Adrenal gland (tissue), 5 donors: ENCODE measurements around the gene UQCRH.
"Not testable (repeated sequence)": the region's sequence is repeated elsewhere in the genome, so short reads cannot be mapped to it uniquely, and the experiment has no call there.

Source experiments
- POLR2A ChIP-seq, 2 donors: fragments of 450-650 bp; IDR thresholded peaks; one replicate each; pipeline ENCODE4 v1.6.1; 2017; ENCODE audit warnings: antibody characterized with exemption in 2 of 2, mild to moderate bottlenecking in 2 of 2, moderate library complexity in 1 of 2
- TF ChIP-seq, protein P1 (sequence below), 6 experiments: fragments of 450-650 bp in 4 of 6; fragments of 200-600 bp in 2 of 6; sonication (generic) in 1 of 6; IDR thresholded peaks; 1 replicate in 5 of 6; 2 replicates in 1 of 6; pipeline versions ENCODE4 v1.5.1 to v1.8.0; 2016 to 2021; ENCODE audit warnings: antibody characterized with exemption in 6 of 6, mild to moderate bottlenecking in 2 of 6, moderate library complexity in 1 of 6
- donor health status: DM: no; HTN: no; CAD: no.

DNA sequence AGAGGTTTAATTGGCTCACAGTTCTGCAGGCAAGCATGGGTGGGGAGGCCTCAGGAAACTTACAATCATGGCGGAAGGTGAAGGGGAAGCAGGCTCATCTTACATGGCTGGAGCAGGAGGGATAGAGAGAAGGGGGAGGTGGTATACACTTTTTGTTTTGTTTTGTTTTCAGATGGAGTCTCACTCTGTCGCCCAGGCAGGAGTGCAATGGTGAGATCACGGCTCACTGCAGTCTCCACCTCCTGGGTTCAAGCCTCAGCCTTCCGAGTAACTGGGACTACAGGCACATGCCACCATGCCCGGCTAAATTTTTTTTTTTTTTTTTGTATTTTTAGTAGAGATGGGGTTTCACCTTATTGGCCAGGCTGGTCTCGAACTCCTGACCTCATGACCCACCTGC lies 18.7 kb downstream of the UQCRH start:
- TF ChIP-seq, protein P1, sequence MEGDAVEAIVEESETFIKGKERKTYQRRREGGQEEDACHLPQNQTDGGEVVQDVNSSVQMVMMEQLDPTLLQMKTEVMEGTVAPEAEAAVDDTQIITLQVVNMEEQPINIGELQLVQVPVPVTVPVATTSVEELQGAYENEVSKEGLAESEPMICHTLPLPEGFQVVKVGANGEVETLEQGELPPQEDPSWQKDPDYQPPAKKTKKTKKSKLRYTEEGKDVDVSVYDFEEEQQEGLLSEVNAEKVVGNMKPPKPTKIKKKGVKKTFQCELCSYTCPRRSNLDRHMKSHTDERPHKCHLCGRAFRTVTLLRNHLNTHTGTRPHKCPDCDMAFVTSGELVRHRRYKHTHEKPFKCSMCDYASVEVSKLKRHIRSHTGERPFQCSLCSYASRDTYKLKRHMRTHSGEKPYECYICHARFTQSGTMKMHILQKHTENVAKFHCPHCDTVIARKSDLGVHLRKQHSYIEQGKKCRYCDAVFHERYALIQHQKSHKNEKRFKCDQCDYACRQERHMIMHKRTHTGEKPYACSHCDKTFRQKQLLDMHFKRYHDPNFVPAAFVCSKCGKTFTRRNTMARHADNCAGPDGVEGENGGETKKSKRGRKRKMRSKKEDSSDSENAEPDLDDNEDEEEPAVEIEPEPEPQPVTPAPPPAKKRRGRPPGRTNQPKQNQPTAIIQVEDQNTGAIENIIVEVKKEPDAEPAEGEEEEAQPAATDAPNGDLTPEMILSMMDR (IDR thresholded peaks at IDR 0.05), result not testable (repeated sequence)
- TF ChIP-seq POLR2A (IDR thresholded peaks at IDR 0.05), result not testable (repeated sequence)
